K562 (cell line): ENCODE results near the gene EMC6. TPM values are rescaled to one million over a fixed set of nuclear protein-coding genes. Genes with fewer than 3 reads are reported as not detected.

ENCODE experiments used
- ATAC-seq: fragments of 200-7000 bp; cut with Tn5 transposase; 3 replicates; pipeline ENCODE4 v1.9.1; 2020; ENCODE audit warnings: moderate library complexity
- BruUV-seq: library from RNA; stranded (reverse); fragments of 400-500 nt; replicated peaks from 2 replicates; lab custom pipeline; 2021; lab: Mats Ljungman, UMichigan
- CTCF ChIA-PET: fragments of 300-600 bp; formaldehyde crosslinking; extraction: SDS; loops from one replicate; lab custom pipeline; 2021; ENCODE audit warnings: low intra/inter-chr PET ratio; lab: Yijun Ruan, JAX
- POLR2A ChIA-PET: fragments of 300-600, 350-650 bp; sonication (Branson Sonifier 250); formaldehyde crosslinking; extraction: SDS; loops from one replicate; lab custom pipeline; 2021; ENCODE audit warnings: antibody characterized with exemption, inconsistent platforms; lab: Yijun Ruan, JAX
- DNase-seq, 4 experiments: peaks; one replicate each; pipeline versions ENCODE4 v3.0.0 to v3.0.0-alpha.2; 2011 to 2018; ENCODE audit warnings: low spot score in 3 of 4, mixed read lengths in 3 of 4; ENCODE audit errors: extremely low read depth in 1 of 4
- FAIRE-seq: peaks from 2 replicates; lab custom pipeline; 2011; peaks lifted over from hg19 to GRCh38; lab: Jason Lieb, UNC
- H2AFZ ChIP-seq: 2 replicates; pipeline ENCODE4 v1.6.0; 2011; ENCODE audit warnings: low read depth, low read length, control low read depth, inconsistent platforms
- H3K27ac ChIP-seq: fragments of 200-600 bp; 3 replicates; pipeline ENCODE4 v1.8.0; 2011; ENCODE audit warnings: low read depth, mild to moderate bottlenecking, control low read depth, inconsistent platforms, low read length, moderate library complexity, mixed read lengths; ENCODE audit errors: extremely low read depth
- H3K27me3 ChIP-seq, 2 experiments: fragments of 300-600 bp in 1 of 2; 2 replicates in 1 of 2; 3 replicates in 1 of 2; pipeline versions ENCODE4 v1.6.0 to v1.8.0; 2011; ENCODE audit warnings: inconsistent platforms in 2 of 2, low read length in 2 of 2, mild to moderate bottlenecking in 1 of 2, mixed read lengths in 1 of 2, moderate library complexity in 1 of 2; ENCODE audit not compliant: control insufficient read depth in 2 of 2, insufficient read depth in 2 of 2
- H3K36me3 ChIP-seq: fragments of 300-600 bp; 3 replicates; pipeline ENCODE4 v1.8.0; 2011; ENCODE audit warnings: mild to moderate bottlenecking, low read length, inconsistent platforms; ENCODE audit not compliant: control insufficient read depth, insufficient read depth
- H3K4me1 ChIP-seq, 2 experiments: fragments of 200-600 bp in 1 of 2; replicated peaks in 1 of 2; 2 replicates in 1 of 2; 3 replicates in 1 of 2; pipeline versions ENCODE4 v1.5.1 to v1.8.0; 2011; ENCODE audit warnings: inconsistent platforms in 2 of 2, low read length in 2 of 2, mild to moderate bottlenecking in 1 of 2, mixed read lengths in 1 of 2, moderate library complexity in 1 of 2; ENCODE audit not compliant: control insufficient read depth in 2 of 2, insufficient read depth in 2 of 2
- H3K4me2 ChIP-seq: 2 replicates; pipeline ENCODE4 v1.6.1; 2011; ENCODE audit warnings: low read length, control low read depth, inconsistent platforms, mixed read lengths; ENCODE audit not compliant: insufficient read depth
- H3K4me3 ChIP-seq: fragments of 200-600 bp; sonication (generic), shearing (Covaris generic); 2 replicates; pipeline ENCODE4 v1.5.1; 2016; ENCODE audit warnings: control low read depth, inconsistent platforms
- H3K79me2 ChIP-seq: fragments of 200-600 bp; 3 replicates; pipeline ENCODE4 v1.8.0; 2011; ENCODE audit warnings: low read length, inconsistent platforms; ENCODE audit not compliant: control insufficient read depth, insufficient read depth
- H3K9ac ChIP-seq, 2 experiments: 2 replicates each; pipeline versions ENCODE4 v1.6.0 to v1.6.1; 2011; ENCODE audit warnings: low read depth in 2 of 2, low read length in 2 of 2, control low read depth in 1 of 2, inconsistent platforms in 1 of 2, mild to moderate bottlenecking in 1 of 2, mixed read lengths in 1 of 2; ENCODE audit not compliant: insufficient read depth in 1 of 2
- H3K9me1 ChIP-seq: one replicate; pipeline ENCODE4 v1.6.0; 2011; ENCODE audit warnings: inconsistent platforms, mild to moderate bottlenecking, low read length, moderate library complexity; ENCODE audit not compliant: control insufficient read depth, insufficient read depth
- H3K9me3 ChIP-seq: replicated peaks from 2 replicates; pipeline ENCODE4 v1.5.1; 2011; ENCODE audit warnings: low read depth, low read length, inconsistent platforms; ENCODE audit not compliant: control insufficient read depth, insufficient read depth
- H4K20me1 ChIP-seq: replicated peaks from 2 replicates; pipeline ENCODE4 v1.6.1; 2011; ENCODE audit warnings: low read length, inconsistent platforms, mixed read lengths; ENCODE audit not compliant: control insufficient read depth, insufficient read depth
- BHLHE40 ChIP-seq: IDR thresholded peaks from 2 replicates; pipeline ENCODE4 v1.6.1; 2011; ENCODE audit warnings: low read length, improper control_type of control experiment
- BRD4 ChIP-seq: fragments of 200-600 bp; sonication (generic); IDR thresholded peaks from 2 replicates; pipeline ENCODE4 v1.6.1; 2017; ENCODE audit warnings: inconsistent platforms
- CBX3 ChIP-seq, 2 experiments: IDR thresholded peaks; 1 replicate in 1 of 2; 2 replicates in 1 of 2; pipeline ENCODE4 v1.6.1; 2012; ENCODE audit warnings: inconsistent platforms in 2 of 2, low read length in 2 of 2, borderline replicate concordance in 1 of 2, control low read depth in 1 of 2
- ELF1 ChIP-seq: fragments of 200-800 bp; sonication (Bioruptor generic); IDR thresholded peaks from 2 replicates; pipeline ENCODE4 v1.6.1; 2016; ENCODE audit warnings: missing genetic modification characterization, missing compliant biosample characterization
- ID3 ChIP-seq, 2 experiments: fragments of 250-450 bp in 1 of 2; fragments of 450-650 bp in 1 of 2; sonication (Bioruptor Pico) in 1 of 2; IDR thresholded peaks; 2 replicates each; pipeline versions ENCODE4 v1.6.1 to v1.8.0; 2016 to 2021; ENCODE audit warnings: mild to moderate bottlenecking in 2 of 2, moderate library complexity in 2 of 2, missing compliant biosample characterization in 1 of 2, missing genetic modification characterization in 1 of 2
- IRF9 ChIP-seq: fragments of 450-650 bp; IDR thresholded peaks from 2 replicates; pipeline ENCODE4 v1.6.1; 2016; ENCODE audit warnings: missing biosample characterization, missing genetic modification characterization
- KLF10 ChIP-seq: fragments of 250-450 bp; sonication (Bioruptor Pico); IDR thresholded peaks from 2 replicates; pipeline ENCODE4 v1.6.1; 2021; ENCODE audit warnings: matching md5 sums
- MTA1 ChIP-seq: fragments of 450-650 bp; IDR thresholded peaks from 2 replicates; pipeline ENCODE4 v1.6.1; 2017; ENCODE audit warnings: borderline replicate concordance
- NFATC3 ChIP-seq: fragments of 450-650 bp; IDR thresholded peaks from 2 replicates; pipeline ENCODE4 v1.6.1; 2017; ENCODE audit warnings: mild to moderate bottlenecking
- PREB ChIP-seq: sonication (generic); formaldehyde crosslinking; IDR thresholded peaks from 2 replicates; pipeline ENCODE4 v1.8.1; 2023; ENCODE audit warnings: mild to moderate bottlenecking, missing genetic modification reagents
- PTTG1 ChIP-seq: fragments of 450-650 bp; IDR thresholded peaks from 2 replicates; pipeline ENCODE4 v1.6.1; 2016; ENCODE audit warnings: low read depth, mild to moderate bottlenecking, missing genetic modification characterization, missing compliant biosample characterization
- SMAD1 ChIP-seq: fragments of 150-350 bp; IDR thresholded peaks from 2 replicates; pipeline ENCODE4 v1.6.1; 2014; ENCODE audit warnings: low read length, low read depth; ENCODE audit not compliant: partially characterized antibody
- ZBTB1 ChIP-seq: sonication (generic); formaldehyde crosslinking; IDR thresholded peaks from 2 replicates; pipeline ENCODE4 v1.8.1; 2023; ENCODE audit warnings: missing genetic modification reagents, low read depth, mild to moderate bottlenecking, borderline replicate concordance
- ZNF274 ChIP-seq: IDR thresholded peaks from 2 replicates; pipeline ENCODE4 v1.6.1; 2011; ENCODE audit warnings: low read depth, mild to moderate bottlenecking, low read length, moderate library complexity, borderline replicate concordance
- ZNF280A ChIP-seq: fragments of 450-650 bp; IDR thresholded peaks from 2 replicates; pipeline ENCODE4 v1.6.1; 2018; ENCODE audit warnings: mild to moderate bottlenecking, low read depth; ENCODE audit not compliant: partially characterized antibody
- WGBS: fragments of 100-300 bp; shearing (Covaris generic); methylation state at CpG from one replicate; pipeline ENCODE4 v1.1.6; 2016; ENCODE audit warnings: low coverage, mixed read lengths; ENCODE audit not compliant: insufficient coverage; ENCODE audit errors: missing lambda C conversion rate; 5-methylcytosine and 5-hydroxymethylcytosine counted together
- in situ Hi-C: fragments of 300-500 bp; cut with MboI; formaldehyde crosslinking; loops from 4 replicates; pipeline ENCODE4 v1.15.0; 2018; ENCODE audit warnings: inconsistent platforms, mixed read lengths
- intact Hi-C: fragments of 100-400 bp; cut with micrococcal nuclease; formaldehyde crosslinking; loops from 2 replicates; pipeline ENCODE4 v1.14.2; 2022
- polyA plus RNA-seq, 8 experiments: library from polyadenylated mRNA; depleted of rRNA in 4 of 8; stranded (reverse) in 5 of 8; unstranded in 3 of 8; fragments of >200 nt; fragmentation: Nextera tagmentation in 2 of 8; fragmentation: Illumina TruSeq in 1 of 8; extraction: Ambion mirVana in 2 of 8; extraction: Trizol in 1 of 8; gene quantifications; 2 replicates each; pipeline versions ENCODE4 v1.2.1 to v1.2.3, GENCODE V29; 2011 to 2014; ENCODE audit warnings: inconsistent platforms in 1 of 8, missing spikeins in 1 of 8
- total RNA-seq, 7 experiments: library from RNA; depleted of rRNA in 6 of 7; stranded (reverse); fragments of >200 nt in 6 of 7; fragmentation: Illumina TruSeq in 2 of 7; extraction: Trizol in 2 of 7; gene quantifications; 2 replicates each; pipeline versions ENCODE4 v1.2.1 to v1.2.3, GENCODE V29; 2011 to 2021; ENCODE audit warnings: low replicate concordance in 1 of 7
- TF ChIP-seq, protein P1 (sequence below): fragments of 250-450 bp; sonication (Bioruptor Pico); IDR thresholded peaks from 2 replicates; pipeline ENCODE4 v1.8.0; 2022; ENCODE audit warnings: moderate library complexity, mild to moderate bottlenecking, inconsistent platforms

The EMC6 gene
- total and polyA plus RNA-seq, 9 of the 15 experiments (the other 6 are each of a cell fraction or from before 2014, with no cell fraction given) = 2.9 to 136 (median 24.9) TPM

- ATAC-seq (no peak), DNase-seq (no peak), FAIRE-seq (no peak)
- Histone ChIP-seq H3K4me2 (no peak overlapping the region), H3K9me3 (no peaks in the 10 kb centered on the region), H3K9ac (no peak overlapping the region), H3K27ac (no peak overlapping the region), H3K4me3 (no peak overlapping the region), H3K9me1 (no peaks in the 10 kb centered on the region), H3K79me2 (no peaks in the 10 kb centered on the region), H3K27me3 (peaks cover 0 to 17% of the 10 kb centered on the region in 2 experiments; a peak in 2 of 5 replicates), H3K4me1 (peaks cover 0 to 23% of the 10 kb centered on the region in 2 experiments; a peak in 2 of 5 replicates), H4K20me1 (no peaks in the 10 kb centered on the region), H3K36me3 (no peaks in the 10 kb centered on the region), H2AFZ (no peak overlapping the region)
- ChIA-PET CTCF (interaction anchor here (1.1 kb wide), 1 partner anchor 146 kb away, joined by 3 read pairs; no protein-coding TSS in a partner anchor), POLR2A (no interaction called here)
- in situ Hi-C loops = loop anchor here (5.0 kb wide), 1 partner anchor 51 kb away; no protein-coding TSS in a partner anchor
- WGBS = 19% methylated on average over 15 of the region's 20 CpGs
- BruUV-seq = no TSS peak
- intact Hi-C loops = loop anchor here (10.0 kb wide), 1 partner anchor 637 kb away; no protein-coding TSS in a partner anchor
- no peak for TF ChIP-seq ZNF274
- no peak for TF ChIP-seq ELF1
- no peak for TF ChIP-seq ZBTB1 (CRISPR knock-in tag)
- no peak for TF ChIP-seq ZNF280A
- TF ChIP-seq IRF9 (tag) = no peak
- TF ChIP-seq NFATC3 = no peak
- no peak for TF ChIP-seq ID3 (CRISPR knock-in tag; IDR thresholded peaks at IDR 0.05)
- TF ChIP-seq ID3 (tag; IDR thresholded peaks at IDR 0.05) = no peak
- TF ChIP-seq SMAD1 = no peak
- TF ChIP-seq KLF10 (CRISPR knock-in tag) = no peak
- no peak for TF ChIP-seq MTA1
- no peak for TF ChIP-seq BRD4
- no peak for TF ChIP-seq BHLHE40
- TF ChIP-seq, protein P1, sequence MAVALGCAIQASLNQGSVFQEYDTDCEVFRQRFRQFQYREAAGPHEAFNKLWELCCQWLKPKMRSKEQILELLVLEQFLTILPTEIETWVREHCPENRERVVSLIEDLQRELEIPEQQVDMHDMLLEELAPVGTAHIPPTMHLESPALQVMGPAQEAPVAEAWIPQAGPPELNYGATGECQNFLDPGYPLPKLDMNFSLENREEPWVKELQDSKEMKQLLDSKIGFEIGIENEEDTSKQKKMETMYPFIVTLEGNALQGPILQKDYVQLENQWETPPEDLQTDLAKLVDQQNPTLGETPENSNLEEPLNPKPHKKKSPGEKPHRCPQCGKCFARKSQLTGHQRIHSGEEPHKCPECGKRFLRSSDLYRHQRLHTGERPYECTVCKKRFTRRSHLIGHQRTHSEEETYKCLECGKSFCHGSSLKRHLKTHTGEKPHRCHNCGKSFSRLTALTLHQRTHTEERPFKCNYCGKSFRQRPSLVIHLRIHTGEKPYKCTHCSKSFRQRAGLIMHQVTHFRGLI (CRISPR knock-in tag) = no peak
- TF ChIP-seq PREB = no peak
- TF ChIP-seq PTTG1 (tag) = no peak
- TF ChIP-seq CBX3 (IDR thresholded peaks at IDR 0.05; ENCODE audit: borderline replicate concordance in 1 of 2, low read length in 2 of 2) = no peak
Measured at GRCh38 chr17:3681565-3681964, 13.0 kb downstream of the EMC6 start.
